HCT116 (cell line): ENCODE results near the gene ATP8A2. TPM values are rescaled to one million over a fixed set of nuclear protein-coding genes. Genes with fewer than 3 reads are reported as not detected.

Experiments used
- ATAC-seq: fragments of 200-7000 bp; cut with Tn5 transposase; 2 replicates; pipeline ENCODE4 v1.9.1; 2020; ENCODE audit warnings: mild to moderate bottlenecking, moderate library complexity
- BruUV-seq: library from RNA; stranded (reverse); fragments of 400-500 nt; replicated peaks from 2 replicates; lab custom pipeline; 2021; lab: Mats Ljungman, UMichigan
- CTCF ChIA-PET: fragments of 300-600 bp; sonication (Branson Sonifier 250); formaldehyde crosslinking; loops from one replicate; lab custom pipeline; 2021; ENCODE audit warnings: antibody characterized with exemption; lab: Charles Lee
- POLR2A ChIA-PET: fragments of 300-600, 350-600 bp; sonication (Branson Sonifier 250); formaldehyde crosslinking; loops from one replicate; lab custom pipeline; 2021; ENCODE audit warnings: antibody characterized with exemption; lab: Charles Lee
- RAD21 ChIA-PET, 2 experiments: fragments of 300-600 bp; sonication (Branson Sonifier 250); formaldehyde crosslinking; loops; one replicate each; lab custom pipeline; 2023; ENCODE audit warnings: low total read pairs in 2 of 2; ENCODE audit not compliant: uncharacterized antibody in 2 of 2, unreplicated experiment in 2 of 2, low non-redundant PET in 1 of 2; lab: Charles Lee
- DNase-seq: peaks from one replicate; pipeline ENCODE4 v3.0.0-alpha.2; 2010; ENCODE audit warnings: low read depth, low spot score
- H2AFZ ChIP-seq: fragments of 200-600 bp; shearing (Covaris generic), sonication (generic); 2 replicates; pipeline ENCODE4 v1.6.1; 2017; ENCODE audit warnings: low read depth, mixed run types, mixed read lengths, antibody characterized with exemption, low read length; ENCODE audit not compliant: poor library complexity, severe bottlenecking
- H3K27ac ChIP-seq: 2 replicates; pipeline ENCODE4 v1.5.1; 2012; ENCODE audit warnings: low read depth, low read length
- H3K27me3 ChIP-seq: fragments of 200-600 bp; sonication (generic); 2 replicates; pipeline ENCODE4 v1.6.1; 2016; ENCODE audit warnings: mixed run types, low read length, mixed read lengths; ENCODE audit not compliant: insufficient read depth
- H3K36me3 ChIP-seq, 2 experiments: fragments of 200-500 bp in 1 of 2; fragments of 200-600 bp in 1 of 2; sonication (Bioruptor generic) in 1 of 2; sonication (generic) in 1 of 2; 2 replicates each; pipeline versions ENCODE4 v1.5.1 to v1.6.1; 2014 to 2016; ENCODE audit warnings: low read length in 2 of 2, inconsistent platforms in 1 of 2, mixed read lengths in 1 of 2, mixed run types in 1 of 2; ENCODE audit not compliant: insufficient read depth in 2 of 2, control insufficient read depth in 1 of 2
- H3K4me1 ChIP-seq, 2 experiments: fragments of 200-600 bp in 1 of 2; sonication (generic) in 1 of 2; 2 replicates each; pipeline versions ENCODE4 v1.5.1 to v1.6.1; 2012 to 2017; ENCODE audit warnings: low read length in 2 of 2, inconsistent platforms in 1 of 2, mild to moderate bottlenecking in 1 of 2, mixed read lengths in 1 of 2, mixed run types in 1 of 2, moderate library complexity in 1 of 2; ENCODE audit not compliant: insufficient read depth in 2 of 2, control insufficient read depth in 1 of 2
- H3K4me2 ChIP-seq: fragments of 200-600 bp; sonication (generic); 2 replicates; pipeline ENCODE4 v1.6.1; 2017; ENCODE audit warnings: mixed run types, low read length, mixed read lengths
- H3K4me3 ChIP-seq, 2 experiments: fragments of 200-600 bp in 1 of 2; sonication (generic) in 1 of 2; replicated peaks in 1 of 2; 2 replicates each; pipeline ENCODE4 v1.5.1; 2011 to 2016; ENCODE audit warnings: low read length in 2 of 2, control low read depth in 1 of 2, low read depth in 1 of 2, mild to moderate bottlenecking in 1 of 2, mixed read lengths in 1 of 2, mixed run types in 1 of 2
- H3K79me2 ChIP-seq: fragments of 200-600 bp; sonication (generic); 2 replicates; pipeline ENCODE4 v1.6.1; 2017; ENCODE audit warnings: mild to moderate bottlenecking, mixed run types, low read length, moderate library complexity, mixed read lengths; ENCODE audit not compliant: insufficient read depth
- H3K9ac ChIP-seq: fragments of 200-600 bp; sonication (generic); 2 replicates; pipeline ENCODE4 v1.6.1; 2016; ENCODE audit warnings: low read length, mixed read lengths
- H3K9me2 ChIP-seq: fragments of 200-600 bp; sonication (generic), shearing (Covaris generic); 2 replicates; pipeline ENCODE4 v1.6.1; 2017; ENCODE audit warnings: mixed run types, mild to moderate bottlenecking, moderate library complexity; ENCODE audit not compliant: insufficient read depth
- H3K9me3 ChIP-seq, 2 experiments: fragments of 200-500 bp in 1 of 2; fragments of 200-600 bp in 1 of 2; sonication (Bioruptor generic) in 1 of 2; sonication (generic) in 1 of 2; 2 replicates each; pipeline ENCODE4 v1.6.1; 2014 to 2017; ENCODE audit warnings: low read length in 2 of 2, mixed read lengths in 2 of 2, inconsistent platforms in 1 of 2, low read depth in 1 of 2, mild to moderate bottlenecking in 1 of 2, mixed run types in 1 of 2, moderate library complexity in 1 of 2; ENCODE audit not compliant: control insufficient read depth in 1 of 2, insufficient read depth in 1 of 2
- H4K20me1 ChIP-seq: fragments of 200-600 bp; sonication (generic), shearing (Covaris generic); 2 replicates; pipeline ENCODE4 v1.6.1; 2017; ENCODE audit warnings: mixed run types, mild to moderate bottlenecking, moderate library complexity; ENCODE audit not compliant: insufficient read depth
- ATF3 ChIP-seq: IDR thresholded peaks from 2 replicates; pipeline ENCODE4 v1.6.1; 2012
- CBX3 ChIP-seq: IDR thresholded peaks from 2 replicates; pipeline ENCODE4 v1.6.1; 2012; ENCODE audit warnings: low read depth
- CEBPB ChIP-seq: IDR thresholded peaks from 2 replicates; pipeline ENCODE4 v1.6.1; 2012; ENCODE audit warnings: low read depth
- CTCF ChIP-seq, 3 experiments: fragments of 200-600 bp in 1 of 3; sonication (generic) in 1 of 3; IDR thresholded peaks in 2 of 3; conservative IDR thresholded peaks in 1 of 3; 2 replicates each; pipeline ENCODE4 v1.5.1; 2012 to 2017; ENCODE audit warnings: low read depth in 2 of 3, low read length in 2 of 3, antibody characterized with exemption in 1 of 3, borderline replicate concordance in 1 of 3, control low read depth in 1 of 3, mild to moderate bottlenecking in 1 of 3, mixed read lengths in 1 of 3, mixed run types in 1 of 3, moderate library complexity in 1 of 3; ENCODE audit not compliant: insufficient read depth in 1 of 3
- EGR1 ChIP-seq: IDR thresholded peaks from 2 replicates; pipeline ENCODE4 v1.6.1; 2012; ENCODE audit warnings: low read depth
- FOSL1 ChIP-seq: IDR thresholded peaks from 2 replicates; pipeline ENCODE4 v1.6.1; 2012; ENCODE audit warnings: low read depth
- JUND ChIP-seq: IDR thresholded peaks from 2 replicates; pipeline ENCODE4 v1.6.1; 2012
- POLR2AphosphoS5 ChIP-seq: IDR thresholded peaks from 2 replicates; pipeline ENCODE4 v1.6.1; 2011; ENCODE audit warnings: mild to moderate bottlenecking, low read depth, low read length, moderate library complexity
- RAD21 ChIP-seq: IDR thresholded peaks from 2 replicates; pipeline ENCODE4 v1.6.1; 2012; ENCODE audit warnings: low read depth, mild to moderate bottlenecking
- REST ChIP-seq: IDR thresholded peaks from 2 replicates; pipeline ENCODE4 v1.6.1; 2012; ENCODE audit warnings: low read depth
- SIN3A ChIP-seq: IDR thresholded peaks from 2 replicates; pipeline ENCODE4 v1.6.1; 2012; ENCODE audit warnings: low read depth
- SRF ChIP-seq: IDR thresholded peaks from 2 replicates; pipeline ENCODE4 v1.6.1; 2012; ENCODE audit warnings: low read depth
- YY1 ChIP-seq: IDR thresholded peaks from 2 replicates; pipeline ENCODE4 v1.6.1; 2011; ENCODE audit warnings: low read length, low read depth, moderate library complexity, mild to moderate bottlenecking; ENCODE audit not compliant: insufficient replicate concordance; ENCODE audit errors: extremely low read depth
- ZBTB33 ChIP-seq: IDR thresholded peaks from 2 replicates; pipeline ENCODE4 v1.6.1; 2011; ENCODE audit warnings: mild to moderate bottlenecking, low read length, moderate library complexity; ENCODE audit not compliant: insufficient replicate concordance; ENCODE audit errors: extremely low read depth
- ZFX ChIP-seq: fragments of 450-650 bp; IDR thresholded peaks from 2 replicates; pipeline ENCODE4 v1.6.1; 2017
- ZNF274 ChIP-seq: fragments of 200-500 bp; sonication (Bioruptor generic); IDR thresholded peaks from 2 replicates; pipeline ENCODE4 v1.6.1; 2014; ENCODE audit warnings: mild to moderate bottlenecking, low read depth, low read length, inconsistent platforms
- intact Hi-C: fragments of 100-400 bp; cut with micrococcal nuclease; formaldehyde crosslinking; loops from 2 replicates; pipeline ENCODE4 v1.10.0; 2022
- total RNA-seq: library from RNA; stranded (reverse); gene quantifications from one replicate; pipeline ENCODE4 v1.2.1, GENCODE V29; 2021; ENCODE audit not compliant: unreplicated experiment

ATP8A2 gene
- total RNA-seq, 1 experiment from 2014 or later: not detected

- ChIA-PET CTCF (no interaction called here), RAD21 (no interaction called here), POLR2A (no interaction called here)
- intact Hi-C loops: no loop called here
- H3K36me3 ChIP-seq: no peaks in the 10 kb centered on the region
- no peak for ATAC-seq
- no peak overlapping the region for H3K4me3 ChIP-seq
- BruUV-seq: no TSS peak
- H3K79me2 ChIP-seq: no peaks in the 10 kb centered on the region
- no peak overlapping the region for H3K27ac ChIP-seq
- no peak overlapping the region for H2AFZ ChIP-seq
- no peak for DNase-seq
- no peak overlapping the region for H3K4me2 ChIP-seq
- no peak overlapping the region for H3K9ac ChIP-seq
- H3K27me3 ChIP-seq: peaks cover 40% of the 10 kb centered on the region
- TF ChIP-seq JUND: no peak
- TF ChIP-seq SIN3A: no peak
- TF ChIP-seq SRF: no peak
- no peak for TF ChIP-seq POLR2AphosphoS5
- no peak for TF ChIP-seq CTCF (IDR thresholded peaks at IDR 0.05 in 2 of 3, conservative IDR thresholded peaks at IDR 0.05 in 1 of 3; ENCODE audit: borderline replicate concordance in 1 of 3, insufficient read depth in 1 of 3, low read depth in 2 of 3, low read length in 2 of 3)
- no peak for TF ChIP-seq ZBTB33
- TF ChIP-seq ZFX: no peak
- TF ChIP-seq REST: no peak
- TF ChIP-seq ATF3: no peak
- no peak for TF ChIP-seq CBX3
- TF ChIP-seq YY1: no peak
- no peak for TF ChIP-seq FOSL1
- TF ChIP-seq ZNF274: no peak
- no peak for TF ChIP-seq CEBPB
- TF ChIP-seq EGR1: no peak
- no peak for TF ChIP-seq RAD21
- no peaks in the 10 kb centered on the region for H4K20me1 ChIP-seq
- no peaks in the 10 kb centered on the region for H3K9me2 ChIP-seq
- H3K4me1 ChIP-seq: no peaks in the 10 kb centered on the region
- H3K9me3 ChIP-seq: no peaks in the 10 kb centered on the region
Measured at GRCh38 chr13:25686831-25687470, 315.2 kb downstream of the ATP8A2 start.
